HG03095 (cell line): ENCODE results near the gene THAP8.

Source experiments
- ATAC-seq: cut with Tn5 transposase; IDR thresholded peaks from one replicate; pipeline ENCODE4 v1.9.1; 2021; ENCODE audit warnings: moderate library complexity; ENCODE audit not compliant: unreplicated experiment

Gene THAP8

GRCh38 chr19:36030264-36031148 is 23.6 kb downstream of the THAP8 start:
- no peak for ATAC-seq

GRCh38 chr19:36028313-36029041 is 25.6 kb downstream of the THAP8 start:
- ATAC-seq = no peak

- no peak for ATAC-seq
Observed at GRCh38 chr19:36027696-36028095, 26.4 kb downstream of the THAP8 start.

- no peak for ATAC-seq
Observed at GRCh38 chr19:36026091-36026876, 27.8 kb downstream of the THAP8 start.

- ATAC-seq = no peak
Observed at GRCh38 chr19:36025541-36025940, 28.5 kb downstream of the THAP8 start.

- ATAC-seq = no peak
Observed at GRCh38 chr19:36023432-36023831, 30.7 kb downstream of the THAP8 start.

- ATAC-seq = no peak
Observed at GRCh38 chr19:36019061-36019670, 34.9 kb downstream of the THAP8 start.

GRCh38 chr19:36014012-36014924 is 39.8 kb downstream of the THAP8 start, which contains the start of gene ALKBH6:
ALKBH6 (minus strand) TSS chr19:36014213; CDS start chr19:36013397, 816 bp downstream.
- peak; percentile 93 for ATAC-seq

- no peak for ATAC-seq
Observed at GRCh38 chr19:36013280-36014011, 40.6 kb downstream of the THAP8 start.

- ATAC-seq = no peak
Observed at GRCh38 chr19:36010402-36010801, 43.7 kb downstream of the THAP8 start.

GRCh38 chr19:36009633-36010379 is 44.3 kb downstream of the THAP8 start:
- ATAC-seq = no peak

- ATAC-seq = no peak
Observed at GRCh38 chr19:36009220-36009619, 44.9 kb downstream of the THAP8 start.

GRCh38 chr19:36008336-36008978 is 45.6 kb downstream of the THAP8 start, which contains the start of gene SYNE4:
SYNE4 (minus strand) TSS chr19:36008813; CDS start chr19:36008681, 132 bp downstream.
- ATAC-seq = no peak

- ATAC-seq = no peak
Observed at GRCh38 chr19:36006955-36007354, 47.1 kb downstream of the THAP8 start.

- ATAC-seq = no peak
Observed at GRCh38 chr19:36003284-36003683, 50.8 kb downstream of the THAP8 start.

GRCh38 chr19:36001605-36002004 is 52.5 kb downstream of the THAP8 start:
- ATAC-seq = no peak

GRCh38 chr19:35996777-35997176 is 57.3 kb downstream of the THAP8 start:
- no peak for ATAC-seq
